Activated T-cell treated with anti-CD3 and anti-CD28 coated beads, Interleukin-2, amount 50 U/mL, for 48 hours (primary cell): ENCODE measurements around the gene HLA-DQB2.

Source experiments
- DNase-seq, 2 experiments: peaks; one replicate each; pipeline ENCODE4 v3.0.0-alpha.2; 2020

The HLA-DQB2 gene

DNA sequence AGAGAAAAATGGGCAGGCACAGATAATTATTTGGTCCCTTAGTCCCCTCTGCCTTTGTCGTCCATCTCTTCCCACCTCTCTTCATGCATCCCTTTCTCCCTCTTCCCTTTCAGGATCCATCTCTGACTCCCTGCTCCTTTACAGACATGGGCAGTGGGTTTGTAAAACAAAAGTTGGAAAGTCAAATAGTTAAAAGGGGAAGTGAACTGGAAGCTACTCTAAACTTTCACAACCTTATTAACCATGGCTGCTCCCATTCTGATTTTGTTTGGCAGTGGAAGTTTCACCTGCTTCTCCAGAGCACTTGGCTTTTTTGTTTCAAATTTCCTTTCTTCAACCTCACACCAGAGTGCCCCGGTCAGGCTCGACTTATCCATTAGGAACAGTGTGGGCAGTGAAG lies 21.0 kb downstream of the HLA-DQB2 start:
- no peak for DNase-seq

DNA sequence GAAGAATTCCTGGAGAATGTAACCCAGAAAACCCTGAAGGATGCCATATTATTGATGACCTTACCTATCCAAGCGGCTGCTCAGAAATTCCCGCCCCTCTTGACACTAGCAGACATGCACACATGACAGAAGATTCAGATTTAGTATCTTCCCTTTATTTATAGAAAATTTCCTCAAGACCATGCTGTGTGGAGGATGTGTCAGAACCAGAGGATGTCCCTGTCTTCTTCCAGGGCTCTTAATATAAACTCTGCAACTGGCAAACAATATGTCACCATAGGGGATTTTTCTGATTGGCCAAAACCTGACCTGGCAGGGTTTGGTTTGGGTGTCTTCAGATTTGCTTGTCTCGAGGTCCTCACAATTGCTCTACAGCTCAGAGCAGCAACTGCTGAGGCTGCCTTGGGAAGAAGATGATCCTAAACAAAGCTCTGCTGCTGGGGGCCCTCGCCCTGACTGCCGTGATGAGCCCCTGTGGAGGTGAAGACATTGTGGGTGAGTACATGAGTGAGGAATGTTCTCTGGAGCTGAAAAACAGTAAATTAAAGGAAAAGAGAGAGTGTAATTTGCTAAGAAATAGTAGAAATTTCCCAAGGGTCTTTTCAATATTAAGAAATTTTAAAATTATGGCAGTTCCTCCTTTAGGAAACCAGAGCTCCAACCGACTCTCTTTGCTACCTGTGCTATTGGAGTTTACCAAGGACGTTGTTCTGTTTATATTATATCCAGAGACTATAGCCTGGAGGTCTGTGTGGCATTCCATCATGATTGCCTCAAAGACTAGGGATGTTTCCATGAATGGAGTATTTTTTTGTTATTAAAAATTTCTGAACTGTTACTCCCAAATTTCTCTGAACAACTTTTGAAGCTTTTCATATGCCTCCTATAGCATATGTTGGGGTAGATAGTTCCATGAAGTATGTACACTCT lies 22.0 kb downstream of the HLA-DQB2 start, which contains the start of gene HLA-DQA2:
Gene HLA-DQA2, plus strand, starts transcription at position 361 of the 930 bp plus-strand sequence. Its CDS starts 53 bp downstream, at position 414.
- no peak for DNase-seq

DNA sequence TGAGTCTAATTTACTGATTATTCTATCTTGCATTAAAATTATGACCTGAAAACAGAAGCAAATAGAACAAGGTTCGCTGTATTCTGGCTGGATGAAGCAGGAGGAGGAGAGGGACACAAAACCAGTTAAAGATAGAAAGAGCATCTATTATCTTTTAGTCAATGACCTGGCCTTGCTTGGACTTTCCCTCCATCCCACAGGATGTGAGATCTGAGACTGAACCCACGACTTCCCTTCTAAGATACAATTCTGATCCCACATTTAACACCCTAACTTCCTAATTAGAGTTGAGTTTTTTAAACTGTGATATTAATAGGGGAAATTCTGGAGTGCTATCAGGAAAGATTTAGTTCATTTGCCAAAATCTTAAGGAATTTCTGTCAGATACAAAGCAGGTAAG lies 25.2 kb downstream of the HLA-DQB2 start:
- DNase-seq = no peak

DNA sequence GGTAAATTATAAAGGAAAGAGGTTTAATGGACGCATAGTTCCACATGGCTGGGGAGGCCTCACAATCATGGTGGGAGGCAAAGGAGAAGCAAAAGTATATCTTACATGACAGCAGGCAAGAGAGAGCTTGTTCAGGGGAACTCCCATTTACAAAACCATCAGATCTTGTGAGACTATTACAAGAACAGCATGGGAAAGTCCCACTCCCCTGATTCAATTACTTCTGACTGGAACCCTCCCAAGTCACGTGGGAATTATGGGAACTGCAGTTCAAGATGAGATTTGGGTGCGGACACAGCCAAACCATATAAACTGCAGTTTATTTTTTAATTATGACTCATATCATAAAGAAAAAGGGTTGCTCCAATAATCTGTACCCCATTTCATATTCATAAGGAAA lies 44.5 kb downstream of the HLA-DQB2 start:
- DNase-seq = no peak

DNA sequence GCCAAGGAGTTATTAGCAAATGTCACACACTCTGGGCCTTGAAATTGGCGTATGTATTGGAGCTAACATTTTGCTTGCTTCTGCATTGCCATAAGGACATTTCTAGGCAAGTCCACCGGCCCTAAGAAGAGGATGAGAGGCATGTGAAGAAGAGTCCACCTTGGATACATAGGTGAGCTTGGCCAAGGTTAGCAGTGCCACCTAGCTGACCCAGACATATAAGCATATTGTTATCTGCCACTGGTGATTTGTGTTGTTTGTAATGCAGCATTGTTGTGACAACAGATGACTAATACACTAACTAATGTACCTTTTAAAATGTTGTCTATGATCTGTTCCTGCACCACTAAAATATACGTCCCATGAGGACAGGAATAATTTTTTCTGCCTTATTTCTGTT lies 46.9 kb downstream of the HLA-DQB2 start:
- no peak for DNase-seq

DNA sequence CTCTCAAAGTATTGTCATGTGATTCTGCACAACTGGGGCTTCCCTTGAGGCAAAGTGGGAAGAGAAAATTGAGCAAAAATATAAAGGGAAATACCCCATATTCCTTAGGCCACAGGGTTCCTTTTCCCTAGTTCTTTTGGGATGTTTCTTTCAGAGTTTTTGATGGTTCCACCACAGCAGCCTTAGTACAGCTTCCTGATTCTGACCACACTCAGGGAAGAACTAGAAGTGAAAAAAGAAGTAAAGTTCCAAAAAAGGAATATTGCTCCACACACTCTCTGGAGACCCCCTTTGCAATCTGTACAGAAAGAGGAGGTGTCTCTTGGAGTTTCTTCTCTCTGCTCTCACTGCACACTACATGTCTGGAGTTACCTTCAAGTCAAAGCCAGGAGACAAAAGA lies 50.1 kb downstream of the HLA-DQB2 start:
- DNase-seq = no peak

DNA sequence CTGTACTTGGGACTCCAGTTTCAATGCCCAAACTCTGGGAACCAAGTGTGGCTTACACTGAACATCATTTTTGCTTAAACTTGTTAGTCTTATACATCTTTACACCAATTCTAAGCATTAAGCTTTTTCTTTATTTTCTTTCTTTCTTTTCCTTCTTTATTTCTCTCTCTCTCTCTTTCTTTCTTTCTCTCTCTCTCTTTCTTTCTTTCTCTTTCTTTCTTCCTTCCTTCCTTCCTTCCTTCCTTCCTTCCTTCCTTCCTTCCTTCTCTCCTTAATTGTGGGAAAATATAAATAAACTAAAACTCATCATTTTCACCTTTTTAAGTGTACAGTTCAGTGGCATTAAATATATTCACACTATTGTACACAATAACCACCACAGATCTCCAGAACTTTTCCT lies 53.7 kb downstream of the HLA-DQB2 start:
- no peak for DNase-seq
